ENCODE measurements around the gene LGALS7B. TPM values are rescaled to one million over a fixed set of nuclear protein-coding genes. Genes with fewer than 3 reads are reported as not detected.
"Not testable (repeated sequence)": the region's sequence is repeated elsewhere in the genome, so short reads cannot be mapped to it uniquely, and the experiment has no call there.

The LGALS7B gene
- total RNA-seq, 2 experiments from 2014 or later = not detected

- ATAC-seq = no peak
- no peaks in the 10 kb centered on the region for H3K4me1 Mint-ChIP-seq
- H3K4me3 Mint-ChIP-seq = no peak overlapping the region
- DNase-seq = no peak
- H3K27me3 Mint-ChIP-seq = peaks cover 3% of the 10 kb centered on the region
- no peaks in the 10 kb centered on the region for H3K36me3 Mint-ChIP-seq
- H3K9me3 Mint-ChIP-seq (ENCODE audit: low read depth) = no peaks in the 10 kb centered on the region
- CTCF ChIA-PET = no interaction called here
- H3K27ac Mint-ChIP-seq = no peak overlapping the region
Observed at GRCh38 chr19:38759590-38760003, 29.4 kb upstream of the LGALS7B start.

GRCh38 chr19:38760805-38761517, 28.0 kb upstream of the LGALS7B start:
- CTCF ChIA-PET = interaction anchor here (0.7 to 1.4 kb wide), 5 partner anchors 9 to 269 kb away, joined by 3 to 4 read pairs (median 3); partner anchors contain the start of genes MRPS12 and SARS2
- not testable (repeated sequence) for H3K9me3 Mint-ChIP-seq (ENCODE audit: low read depth); H3K36me3 Mint-ChIP-seq; H3K27ac Mint-ChIP-seq; ATAC-seq; H3K4me3 Mint-ChIP-seq; DNase-seq; H3K27me3 Mint-ChIP-seq; H3K4me1 Mint-ChIP-seq

- CTCF ChIA-PET = interaction anchor here (0.7 to 1.4 kb wide), 3 partner anchors 74 to 268 kb away, joined by 3 read pairs; no protein-coding TSS in a partner anchor
- not testable (repeated sequence) for H3K4me3 Mint-ChIP-seq
Observed at GRCh38 chr19:38761884-38762389, 27.1 kb upstream of the LGALS7B start.

GRCh38 chr19:38763795-38764220, 25.2 kb upstream of the LGALS7B start:
- Mint-ChIP-seq H3K9me3 (ENCODE audit: low read depth) (no peaks in the 10 kb centered on the region), H3K4me1 (peaks cover 2% of the 10 kb centered on the region), H3K27me3 (no peaks in the 10 kb centered on the region), H3K4me3 (no peak overlapping the region), H3K27ac (no peak overlapping the region), H3K36me3 (no peaks in the 10 kb centered on the region)
- DNase-seq (no peak), ATAC-seq (no peak)
- CTCF ChIA-PET = interaction anchor here (0.5 kb wide), 1 partner anchor 356 kb away, joined by 3 read pairs; no protein-coding TSS in a partner anchor

More at GRCh38 chr19:38761884-38762389, 27.1 kb upstream of the LGALS7B start:
- not testable (repeated sequence) for DNase-seq; ATAC-seq; H3K36me3 Mint-ChIP-seq; H3K4me1 Mint-ChIP-seq; H3K27ac Mint-ChIP-seq; H3K9me3 Mint-ChIP-seq (ENCODE audit: low read depth); H3K27me3 Mint-ChIP-seq

GRCh38 chr19:38765214-38765613, 23.8 kb upstream of the LGALS7B start:
- H3K4me3 Mint-ChIP-seq = no peak overlapping the region
- ATAC-seq (no peak), DNase-seq (no peak)
- no peak overlapping the region for H3K27ac Mint-ChIP-seq
- no peaks in the 10 kb centered on the region for H3K9me3 Mint-ChIP-seq (ENCODE audit: low read depth)
- CTCF ChIA-PET = no interaction called here
- no peaks in the 10 kb centered on the region for H3K27me3 Mint-ChIP-seq
- H3K4me1 Mint-ChIP-seq = peaks cover 8% of the 10 kb centered on the region
- no peaks in the 10 kb centered on the region for H3K36me3 Mint-ChIP-seq

GRCh38 chr19:38766276-38767047, 22.5 kb upstream of the LGALS7B start:
- Mint-ChIP-seq H3K27me3 (no peaks in the 10 kb centered on the region), H3K4me1 (peaks cover 8% of the 10 kb centered on the region), H3K27ac (no peak overlapping the region), H3K9me3 (ENCODE audit: low read depth) (no peaks in the 10 kb centered on the region), H3K36me3 (no peaks in the 10 kb centered on the region), H3K4me3 (no peak overlapping the region)
- DNase-seq (no peak), ATAC-seq (no peak)
- CTCF ChIA-PET = no interaction called here

GRCh38 chr19:38769635-38770211, 19.3 kb upstream of the LGALS7B start:
- Mint-ChIP-seq H3K4me3 (peak overlapping the region; percentile 28), H3K36me3 (no peaks in the 10 kb centered on the region), H3K9me3 (ENCODE audit: low read depth) (no peaks in the 10 kb centered on the region), H3K4me1 (peaks cover 8% of the 10 kb centered on the region), H3K27ac (peak overlapping the region; percentile 56), H3K27me3 (no peaks in the 10 kb centered on the region)
- peak; percentile 91 for DNase-seq
- peak; percentile 90 for ATAC-seq
- CTCF ChIA-PET = interaction anchor here (0.6 to 1.8 kb wide), 25 partner anchors 9 to 396 kb away, joined by 3 to 12 read pairs (median 3); partner anchors contain the start of genes ECH1, FAM98C, PSMD8 and RINL

- not testable (repeated sequence) for H3K36me3 Mint-ChIP-seq; H3K27me3 Mint-ChIP-seq; H3K9me3 Mint-ChIP-seq (ENCODE audit: low read depth); DNase-seq; H3K27ac Mint-ChIP-seq; H3K4me3 Mint-ChIP-seq
- peak; percentile 10 for ATAC-seq
- peaks cover 10% of the 10 kb centered on the region for H3K4me1 Mint-ChIP-seq
- CTCF ChIA-PET = interaction anchor here (0.9 to 1.8 kb wide), 15 partner anchors 13 to 368 kb away, joined by 3 to 12 read pairs (median 4); partner anchors contain the start of genes ECH1, FAM98C, RINL and SARS2
Observed at GRCh38 chr19:38770228-38770948, 18.6 kb upstream of the LGALS7B start.

- H3K9me3 Mint-ChIP-seq (ENCODE audit: low read depth); H3K4me3 Mint-ChIP-seq; H3K36me3 Mint-ChIP-seq; H3K27ac Mint-ChIP-seq; DNase-seq; H3K27me3 Mint-ChIP-seq: not testable (repeated sequence)
- CTCF ChIA-PET = interaction anchor here (1.8 kb wide), 1 partner anchor 107 kb away, joined by 12 read pairs; the partner anchor contains the start of gene RINL
- H3K4me1 Mint-ChIP-seq = peaks cover 11% of the 10 kb centered on the region
- ATAC-seq = peak; percentile 86
Observed at GRCh38 chr19:38770949-38771275, 18.1 kb upstream of the LGALS7B start.

GRCh38 chr19:38771569-38771968, 17.4 kb upstream of the LGALS7B start:
- DNase-seq; CTCF ChIA-PET; H3K4me3 Mint-ChIP-seq; H3K36me3 Mint-ChIP-seq; H3K27ac Mint-ChIP-seq; H3K9me3 Mint-ChIP-seq (ENCODE audit: low read depth); ATAC-seq; H3K27me3 Mint-ChIP-seq: not testable (repeated sequence)
- peaks cover 11% of the 10 kb centered on the region for H3K4me1 Mint-ChIP-seq

- Mint-ChIP-seq H3K36me3 (no peaks in the 10 kb centered on the region), H3K4me3 (no peak within 1 kb of the TSS), H3K27me3 (peaks cover under 1% of the 10 kb centered on the region), H3K9me3 (ENCODE audit: low read depth) (no peaks in the 10 kb centered on the region), H3K4me1 (peaks cover 11% of the 10 kb centered on the region), H3K27ac (no peak within 1 kb of the TSS)
- ATAC-seq = no peak
- CTCF ChIA-PET = no interaction called here
- DNase-seq = no peak
Observed at GRCh38 chr19:38773469-38774177, 15.4 kb upstream of the LGALS7B start, which contains the start of gene LGALS7. LGALS7 (minus strand) TSS chr19:38773517; CDS start chr19:38773492, 25 bp downstream.
